SK-N-MC (cell line): ENCODE measurements around the gene PDE1C.
A peak's percentile ranks its signal among the peaks of the same experiment; 100 is the strongest.

Source experiments
- DNase-seq: peaks from one replicate; pipeline ENCODE4 v3.0.0-alpha.2; 2011; ENCODE audit warnings: low read depth, low spot score
- H3K27ac ChIP-seq: fragments of 200-600 bp; sonication (generic); 2 replicates; pipeline ENCODE4 v1.5.1; 2016; ENCODE audit warnings: mixed run types
- H3K36me3 ChIP-seq: fragments of 200-600 bp; sonication (generic); 2 replicates; pipeline ENCODE4 v1.6.1; 2017; ENCODE audit warnings: antibody characterized with exemption, low read length, mixed read lengths; ENCODE audit not compliant: insufficient read depth
- H3K4me3 ChIP-seq: fragments of 200-600 bp; sonication (generic); 2 replicates; pipeline ENCODE4 v1.5.1; 2016
- H3K9ac ChIP-seq: fragments of 200-600 bp; sonication (generic); 2 replicates; pipeline ENCODE4 v1.8.0; 2017; ENCODE audit warnings: mixed run types, mixed read lengths; ENCODE audit not compliant: insufficient read length
- H3K9me3 ChIP-seq: fragments of 200-600 bp; sonication (generic); 2 replicates; pipeline ENCODE4 v1.6.1; 2017; ENCODE audit warnings: low read depth, mild to moderate bottlenecking, antibody characterized with exemption, low read length, moderate library complexity, mixed read lengths
- EZH2 ChIP-seq: fragments of 200-600 bp; sonication (generic); IDR thresholded peaks from one replicate; pipeline ENCODE4 v1.6.1; 2017; ENCODE audit warnings: antibody characterized with exemption
- FOXP2 ChIP-seq: optimal IDR thresholded peaks from 2 replicates; pipeline ENCODE3; 2011; ENCODE audit warnings: mild to moderate bottlenecking, moderate library complexity; ENCODE audit not compliant: insufficient read depth; ENCODE audit errors: extremely low read length, control extremely low read depth
- POLR2AphosphoS5 ChIP-seq: IDR thresholded peaks from 2 replicates; pipeline ENCODE4 v1.6.1; 2012; ENCODE audit warnings: mild to moderate bottlenecking, low read depth, low read length, borderline replicate concordance

The PDE1C gene

DNA sequence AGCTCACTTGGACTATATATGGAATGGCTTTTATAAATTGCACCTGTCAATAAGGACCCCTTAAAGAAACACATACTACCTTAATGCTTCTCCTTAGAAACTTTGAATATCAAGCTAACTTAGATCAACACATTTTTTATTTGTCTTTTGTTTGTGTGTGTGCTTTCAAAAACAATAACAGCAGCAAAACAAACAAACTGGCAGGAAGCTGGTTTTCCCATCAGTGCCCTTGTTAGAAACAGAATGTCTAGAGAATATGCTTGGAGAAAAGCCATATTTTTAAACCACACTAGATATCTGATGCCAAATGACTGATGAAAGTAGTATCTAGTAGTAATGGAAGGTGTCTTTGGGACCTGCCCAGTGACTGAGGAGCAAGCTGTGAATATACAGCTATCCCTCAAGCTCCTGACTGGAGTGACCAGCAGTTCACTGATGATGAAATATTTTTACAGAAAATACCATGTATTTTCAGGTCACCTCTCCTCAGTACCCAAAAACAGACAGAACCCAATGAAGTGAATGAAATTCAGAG is 1.0 kb downstream of the PDE1C start:
- Histone ChIP-seq H3K9ac (no peak overlapping the region), H3K27ac (no peak overlapping the region), H3K9me3 (no peaks in the 10 kb centered on the region), H3K36me3 (no peaks in the 10 kb centered on the region), H3K4me3 (no peak overlapping the region)
- no peak for TF ChIP-seq FOXP2
- TF ChIP-seq EZH2: no peak
- TF ChIP-seq POLR2AphosphoS5: no peak
- DNase-seq: no peak

DNA sequence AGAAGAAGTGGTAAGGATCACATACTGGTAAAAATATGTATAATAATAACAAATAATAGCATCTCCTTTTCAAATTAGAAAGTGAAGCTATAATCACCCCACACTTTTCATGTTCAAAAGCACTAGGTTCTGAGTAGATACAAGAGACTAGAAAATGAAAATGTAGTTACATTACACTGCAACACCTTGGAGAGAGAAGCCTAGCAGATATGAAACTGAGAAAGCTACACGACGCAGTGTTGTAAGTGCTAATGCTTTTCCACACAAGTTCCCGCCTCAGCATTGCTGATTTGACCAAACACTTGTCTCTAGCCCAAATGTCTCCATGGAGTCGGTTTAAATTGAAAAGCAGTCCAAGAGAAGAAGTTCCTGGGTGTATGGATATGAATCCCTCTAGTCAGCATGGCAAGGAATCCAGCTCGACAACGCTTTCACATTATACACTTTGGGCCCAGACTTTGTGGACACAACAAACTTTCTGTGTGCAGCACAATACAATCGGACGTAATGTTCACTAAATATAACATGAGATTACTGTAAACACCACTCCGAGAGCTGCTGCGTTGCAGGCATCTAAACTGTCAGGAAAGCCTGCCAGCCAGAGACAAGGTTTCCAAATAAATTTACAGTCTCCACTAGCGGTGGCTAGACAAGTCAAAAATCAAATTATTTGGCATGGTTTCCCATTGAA is 1.7 kb downstream of the PDE1C start:
- no peak overlapping the region for H3K4me3 ChIP-seq
- no peak overlapping the region for H3K27ac ChIP-seq
- H3K9ac ChIP-seq: no peak overlapping the region
- DNase-seq: no peak
- TF ChIP-seq FOXP2 (no peak), POLR2AphosphoS5 (no peak), EZH2 (no peak)
- no peaks in the 10 kb centered on the region for H3K9me3 ChIP-seq
- no peaks in the 10 kb centered on the region for H3K36me3 ChIP-seq

DNA sequence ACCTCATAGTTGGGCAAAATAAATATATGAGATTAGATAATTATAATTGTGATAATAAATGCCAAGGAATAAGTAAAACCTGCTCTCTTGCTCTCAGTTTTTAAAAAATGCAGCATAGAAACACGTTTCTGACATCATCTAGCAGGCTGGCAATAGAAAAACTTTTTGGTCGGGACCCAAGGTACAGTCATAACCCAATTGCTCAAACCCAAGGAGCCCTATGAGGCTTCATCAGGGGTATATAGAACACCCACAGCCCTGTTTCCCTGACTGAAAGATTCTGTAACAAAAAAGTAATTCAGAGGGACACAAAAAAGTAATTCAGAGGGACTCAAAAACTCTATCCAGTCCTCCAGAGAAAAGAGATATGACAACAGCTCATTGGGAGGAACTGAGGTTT is 3.8 kb downstream of the PDE1C start:
- no peak for DNase-seq
- Histone ChIP-seq H3K9me3 (no peaks in the 10 kb centered on the region), H3K4me3 (no peak overlapping the region), H3K36me3 (no peaks in the 10 kb centered on the region), H3K9ac (no peak overlapping the region), H3K27ac (no peak overlapping the region)
- no peak for TF ChIP-seq POLR2AphosphoS5
- TF ChIP-seq FOXP2: no peak
- TF ChIP-seq EZH2: no peak

DNA sequence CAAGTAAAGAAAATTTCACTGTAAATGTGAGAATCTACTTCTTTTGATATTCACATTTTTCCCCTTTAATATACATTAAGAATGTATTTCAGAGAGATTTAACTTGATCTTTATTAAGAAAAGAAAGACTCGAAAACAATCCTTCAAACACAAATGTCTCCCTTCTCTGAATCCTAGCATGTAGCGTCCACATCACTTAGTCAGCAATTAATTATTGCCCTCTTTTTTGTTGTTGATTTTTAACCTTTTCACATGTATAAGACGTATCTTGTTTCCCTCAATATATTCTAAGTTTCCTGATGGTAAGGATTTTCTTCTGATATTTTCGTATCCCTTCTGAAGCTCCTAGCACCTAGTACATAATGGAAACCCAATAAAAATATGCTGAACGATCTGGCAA is 6.6 kb downstream of the PDE1C start:
- no peak for DNase-seq
- Histone ChIP-seq H3K27ac (no peak overlapping the region), H3K36me3 (no peaks in the 10 kb centered on the region), H3K9me3 (no peaks in the 10 kb centered on the region), H3K4me3 (no peak overlapping the region), H3K9ac (no peak overlapping the region)
- TF ChIP-seq POLR2AphosphoS5 (no peak), EZH2 (no peak), FOXP2 (no peak)

DNA sequence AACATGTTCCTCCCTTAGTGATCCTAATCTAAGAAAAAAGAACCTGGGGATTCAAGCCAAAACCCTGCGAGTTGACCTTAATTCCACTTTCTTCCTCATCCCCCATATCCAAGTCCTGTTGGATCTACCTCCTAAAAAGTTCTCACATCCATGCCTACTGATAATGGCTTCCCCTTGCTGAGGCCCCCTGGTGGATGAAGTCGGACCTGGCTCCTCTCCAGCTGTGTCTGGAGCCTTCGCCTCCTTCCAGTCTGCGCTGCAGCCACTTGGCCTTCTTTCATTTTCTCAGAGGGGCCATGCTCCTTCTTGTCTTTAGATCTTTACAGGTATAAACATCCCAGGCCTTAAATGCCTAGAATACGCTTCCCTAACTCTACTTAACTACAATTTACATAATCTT is 8.1 kb downstream of the PDE1C start:
- H3K4me3 ChIP-seq: no peak overlapping the region
- no peak for DNase-seq
- H3K36me3 ChIP-seq: no peaks in the 10 kb centered on the region
- H3K9me3 ChIP-seq: no peaks in the 10 kb centered on the region
- TF ChIP-seq FOXP2 (no peak), EZH2 (no peak), POLR2AphosphoS5 (no peak)
- H3K27ac ChIP-seq: no peak overlapping the region
- no peak overlapping the region for H3K9ac ChIP-seq

DNA sequence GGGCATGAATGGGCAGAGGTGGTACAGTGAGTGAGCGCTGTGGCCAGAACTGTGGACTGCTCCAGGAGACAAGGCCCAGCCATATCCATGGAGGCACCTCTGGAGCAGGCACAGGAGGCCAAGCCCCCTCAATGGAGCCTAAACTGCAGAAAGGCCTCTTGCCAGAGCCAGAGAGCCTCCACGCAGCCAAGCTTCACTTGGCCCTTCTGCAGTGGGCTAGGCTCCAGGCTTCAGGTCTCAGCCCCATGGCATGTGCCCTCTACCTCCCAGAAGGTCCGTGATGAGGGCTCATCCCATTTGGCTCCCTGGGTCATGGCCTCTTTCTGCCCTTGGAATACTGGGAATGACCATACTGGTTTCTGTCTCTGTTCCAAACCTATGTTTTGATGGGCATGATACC is 8.9 kb downstream of the PDE1C start:
- H3K36me3 ChIP-seq: no peaks in the 10 kb centered on the region
- no peak overlapping the region for H3K27ac ChIP-seq
- H3K4me3 ChIP-seq: no peak overlapping the region
- no peaks in the 10 kb centered on the region for H3K9me3 ChIP-seq
- no peak for DNase-seq
- H3K9ac ChIP-seq: no peak overlapping the region
- no peak for TF ChIP-seq POLR2AphosphoS5
- TF ChIP-seq FOXP2: no peak
- no peak for TF ChIP-seq EZH2

DNA sequence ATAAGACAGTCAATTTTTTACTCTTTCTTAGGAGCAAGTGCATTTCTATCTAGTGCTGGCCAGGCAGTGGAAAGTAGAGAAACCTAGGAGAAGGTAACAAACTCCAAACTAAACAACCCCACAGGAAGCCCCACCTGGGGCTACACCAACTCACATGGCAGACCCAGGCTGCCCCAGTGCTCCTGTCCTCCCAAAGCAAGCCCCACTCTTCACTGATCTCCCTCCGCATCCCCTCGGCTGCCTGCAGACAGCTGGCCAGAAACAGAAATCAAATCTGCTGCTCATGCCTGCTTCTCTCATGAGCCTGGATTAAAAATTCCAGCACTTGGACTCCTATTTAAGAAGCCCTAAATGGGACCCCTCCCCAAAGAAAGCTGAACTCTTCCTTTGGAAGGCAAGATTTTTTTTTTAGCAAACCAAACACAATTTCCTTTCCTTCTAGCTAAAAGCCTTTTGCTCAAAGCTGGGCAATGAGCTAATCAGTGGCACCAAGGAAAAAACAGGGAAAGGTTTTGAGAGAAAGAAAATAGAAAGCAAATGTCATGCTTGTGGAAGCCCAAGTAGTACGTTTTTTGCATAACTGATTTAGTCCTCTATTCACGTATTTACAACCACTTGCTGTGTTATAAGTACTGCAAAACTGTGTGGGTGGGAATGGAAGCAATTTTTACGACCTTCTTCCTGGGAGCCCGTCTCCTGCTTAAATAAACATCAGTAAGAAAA is 10.8 kb downstream of the PDE1C start:
- peak; percentile 62; the same call in 1 of the 2 replicates for TF ChIP-seq POLR2AphosphoS5
- peak; percentile 49 for TF ChIP-seq FOXP2
- TF ChIP-seq EZH2: no peak
- peak; percentile 96 for DNase-seq
- Histone ChIP-seq H3K9ac (no peak overlapping the region), H3K4me3 (peak overlapping the region; percentile 46), H3K9me3 (no peaks in the 10 kb centered on the region), H3K36me3 (no peaks in the 10 kb centered on the region), H3K27ac (no peak overlapping the region)

DNA sequence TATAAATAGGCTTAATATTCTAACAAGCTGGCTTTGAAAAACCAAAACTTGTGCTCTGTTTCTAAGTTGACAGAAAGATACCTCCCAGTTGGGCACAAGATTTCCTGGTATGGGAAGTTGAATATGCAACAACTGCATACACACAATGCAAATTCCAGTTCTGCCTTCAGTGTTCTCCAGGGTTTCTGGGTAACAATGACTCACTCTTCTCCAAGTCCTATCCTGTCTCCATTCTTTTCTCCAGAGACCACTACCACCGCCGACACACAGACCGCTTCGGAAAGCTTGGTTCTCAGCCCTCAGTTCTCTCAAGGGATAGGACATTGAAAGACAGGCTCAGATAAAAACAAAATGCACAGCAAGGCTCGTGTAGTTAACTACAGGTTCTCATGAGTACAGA is 12.2 kb downstream of the PDE1C start:
- Histone ChIP-seq H3K36me3 (no peaks in the 10 kb centered on the region), H3K9ac (no peak overlapping the region), H3K4me3 (no peak overlapping the region), H3K9me3 (no peaks in the 10 kb centered on the region), H3K27ac (no peak overlapping the region)
- no peak for TF ChIP-seq EZH2
- no peak for TF ChIP-seq FOXP2
- TF ChIP-seq POLR2AphosphoS5: no peak
- DNase-seq: no peak

DNA sequence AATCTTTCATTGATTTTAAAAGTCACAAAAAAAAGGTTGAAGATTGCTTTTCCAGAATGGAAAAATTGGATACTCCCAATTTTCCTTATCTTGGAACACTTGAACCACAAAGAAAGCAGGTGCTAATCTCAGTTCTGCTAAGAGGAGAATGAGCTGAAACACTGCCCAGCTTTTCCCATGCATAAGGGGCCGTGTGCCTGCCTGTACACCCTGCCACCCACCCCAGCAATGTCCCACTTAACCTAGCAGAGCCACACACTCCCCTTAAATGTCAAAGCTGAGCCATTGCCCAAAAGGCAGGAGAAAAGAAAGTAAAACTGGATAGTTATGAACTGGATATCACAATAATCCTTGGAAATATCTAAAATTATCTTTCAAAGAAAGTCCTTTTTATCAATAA is 13.4 kb downstream of the PDE1C start:
- no peaks in the 10 kb centered on the region for H3K36me3 ChIP-seq
- DNase-seq: no peak
- no peak overlapping the region for H3K4me3 ChIP-seq
- no peak overlapping the region for H3K27ac ChIP-seq
- H3K9ac ChIP-seq: no peak overlapping the region
- no peaks in the 10 kb centered on the region for H3K9me3 ChIP-seq
- no peak for TF ChIP-seq FOXP2
- no peak for TF ChIP-seq POLR2AphosphoS5
- TF ChIP-seq EZH2: no peak

DNA sequence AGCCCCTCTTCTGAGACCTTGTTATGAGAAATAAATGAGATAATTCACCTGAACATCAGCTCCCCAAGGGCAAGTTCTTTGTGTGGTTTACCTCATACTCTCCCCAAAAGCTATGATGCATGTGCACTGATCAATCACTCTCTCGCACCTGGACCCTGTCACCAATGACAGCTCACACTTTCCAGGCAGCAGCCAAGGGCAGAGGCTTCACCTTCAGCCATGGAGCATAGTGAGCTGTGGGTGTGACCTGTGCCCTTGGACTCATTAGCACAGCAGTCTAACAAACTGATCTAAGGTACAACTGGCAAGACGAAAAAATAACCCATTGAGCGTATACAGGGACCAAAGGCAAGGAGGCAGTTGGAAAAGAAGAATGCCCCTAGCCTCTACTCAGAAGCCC is 17.0 kb downstream of the PDE1C start:
- no peaks in the 10 kb centered on the region for H3K9me3 ChIP-seq
- TF ChIP-seq POLR2AphosphoS5 (no peak), FOXP2 (no peak), EZH2 (no peak)
- no peak overlapping the region for H3K4me3 ChIP-seq
- H3K36me3 ChIP-seq: no peaks in the 10 kb centered on the region
- DNase-seq: no peak
- H3K9ac ChIP-seq: no peak overlapping the region
- H3K27ac ChIP-seq: no peak overlapping the region
